Stimulated activated CD4-positive, alpha-beta T cell treated with anti-CD3 and anti-CD28 coated beads, TNF-alpha, amount 100 ng/mL, for 4 hours (primary cell): Measurements from ENCODE around the gene SYNCRIP.
A peak's percentile ranks its signal among the peaks of the same experiment; 100 is the strongest.
"Not testable (repeated sequence)": the region's sequence is repeated elsewhere in the genome, so short reads cannot be mapped to it uniquely, and the experiment has no call there.

ENCODE experiments used
- DNase-seq, 3 experiments: peaks; one replicate each; pipeline ENCODE4 v3.0.0-alpha.2; 2020; ENCODE audit warnings: low read depth in 3 of 3

SYNCRIP gene

DNA sequence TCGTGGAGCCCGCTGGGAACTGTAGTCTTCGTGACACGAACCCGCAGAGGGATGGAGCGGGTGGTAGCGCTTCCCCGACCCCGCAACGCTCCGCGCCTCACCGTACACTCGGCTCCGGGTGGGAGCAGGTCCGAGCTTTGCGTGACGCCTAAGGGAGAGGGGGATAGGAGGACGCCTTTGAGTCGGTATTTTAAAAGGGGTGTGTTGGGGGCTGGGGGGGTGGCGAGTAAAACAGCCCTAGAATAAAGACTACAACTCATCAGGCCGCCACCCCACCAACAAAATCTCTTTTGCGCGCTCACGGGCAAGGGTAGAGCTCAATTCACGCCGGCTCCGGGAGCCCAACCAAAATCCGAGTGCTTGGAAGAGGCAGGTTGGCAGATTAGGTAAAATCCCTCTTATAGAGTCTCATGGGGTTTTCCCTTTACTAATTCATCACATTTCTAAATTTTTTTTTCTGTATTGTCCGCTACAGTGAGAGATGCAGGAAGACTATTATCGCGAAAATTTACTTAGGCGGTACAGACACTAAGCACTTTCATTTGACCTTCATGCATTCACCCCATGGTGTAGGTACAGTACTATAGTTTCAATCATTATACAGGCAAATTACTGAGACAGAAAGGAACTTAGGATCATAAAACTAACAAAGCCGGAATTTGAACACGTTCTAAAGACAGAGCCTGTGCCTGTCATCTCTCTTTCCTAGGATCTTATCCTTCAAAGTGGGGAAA, 48.3 kb downstream of the SYNCRIP start:
- peak in 2 of 3 experiments; percentile 2 to 18 for DNase-seq

DNA sequence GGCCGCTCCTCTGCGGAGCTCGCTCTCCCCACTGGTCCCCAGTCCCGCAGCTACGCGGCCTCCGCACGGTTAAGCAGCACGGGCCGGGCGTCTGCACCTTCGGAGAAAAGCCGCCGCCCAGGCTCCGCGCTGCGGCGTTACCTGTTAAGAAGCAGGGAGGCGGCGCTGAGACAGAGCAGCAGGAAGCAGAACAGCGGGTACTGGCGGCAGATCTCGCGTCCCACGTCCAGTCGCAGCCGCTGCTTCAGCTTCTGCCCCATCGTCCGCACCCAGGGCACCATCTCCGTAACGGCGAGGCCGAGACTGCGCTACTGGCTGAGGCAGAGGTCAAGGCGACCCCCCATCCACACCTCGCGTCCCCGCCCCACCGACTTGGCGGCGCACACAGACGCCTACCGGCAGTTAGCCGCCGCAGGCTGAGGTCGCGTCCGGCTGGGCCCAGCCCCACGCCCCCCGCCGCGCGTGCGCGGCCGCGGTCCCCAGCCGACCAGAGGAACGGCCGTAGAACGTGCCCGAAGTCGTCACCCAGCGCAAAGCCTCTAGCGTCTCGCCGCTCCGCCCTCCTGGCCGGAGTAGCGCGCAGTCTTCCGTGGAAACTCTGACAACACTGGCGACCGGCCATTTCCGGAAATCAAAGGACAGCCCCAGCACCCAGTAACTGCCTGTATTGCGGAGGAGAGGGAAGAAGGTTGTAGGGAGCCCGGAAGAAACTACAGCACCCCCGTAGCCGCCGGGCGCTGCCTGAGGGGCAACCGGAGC, 49.1 kb downstream of the SYNCRIP start, which contains the start of gene SNX14:
SNX14 (minus strand) TSS at position 421 of the 759 bp plus-strand sequence; CDS start at position 281, 140 bp downstream.
- DNase-seq = peak; percentile 44 to 51 (median 51)

DNA sequence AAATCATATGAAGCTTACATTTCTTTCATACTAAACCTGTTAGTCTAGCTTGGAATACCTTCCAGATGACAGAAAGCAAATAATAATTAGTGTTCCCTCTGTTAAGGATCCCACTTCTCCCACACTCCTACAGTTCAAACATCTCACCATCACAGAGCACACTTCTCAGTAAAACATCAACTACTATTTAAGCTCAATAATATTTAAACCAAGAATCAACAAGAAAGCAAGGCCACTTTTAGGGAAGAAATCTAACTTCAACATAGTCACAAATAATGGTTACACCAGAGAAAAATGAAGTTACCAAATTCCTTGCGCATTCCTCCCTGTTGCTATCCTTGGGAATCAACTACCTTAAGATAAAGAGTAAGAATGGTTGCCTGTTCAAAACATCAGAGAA, 50.7 kb downstream of the SYNCRIP start:
- no peak for DNase-seq

GRCh38 chr6:85591207-85591606, 51.5 kb downstream of the SYNCRIP start:
- DNase-seq = no peak

GRCh38 chr6:85585741-85586140, 56.9 kb downstream of the SYNCRIP start:
- no peak for DNase-seq

DNA sequence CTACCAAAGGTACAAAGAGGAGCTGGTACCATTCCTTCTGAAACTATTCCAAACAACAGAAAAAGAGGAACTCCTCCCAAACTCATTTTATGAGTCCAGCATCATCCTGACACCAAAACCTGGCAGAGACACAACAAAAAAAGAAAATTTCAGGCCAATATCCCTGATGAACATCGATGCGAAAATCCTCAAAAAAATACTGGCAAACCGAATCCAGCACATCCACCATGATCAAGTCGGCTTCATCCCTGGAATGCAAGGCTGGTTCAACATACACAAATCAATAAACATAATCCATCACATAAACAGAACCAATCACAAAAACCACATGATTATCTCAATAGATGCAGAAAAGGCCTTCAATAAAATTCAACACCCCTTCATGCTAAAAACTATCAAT, 59.9 kb downstream of the SYNCRIP start:
- not testable (repeated sequence) for DNase-seq

- no peak for DNase-seq
These were observed 61.1 kb downstream of the SYNCRIP start for GRCh38 chr6:85581572-85581971.

- no peak for DNase-seq
These were observed 61.8 kb downstream of the SYNCRIP start for GRCh38 chr6:85580878-85581267.

- no peak for DNase-seq
These were observed 62.4 kb downstream of the SYNCRIP start for GRCh38 chr6:85580118-85580877.

DNA sequence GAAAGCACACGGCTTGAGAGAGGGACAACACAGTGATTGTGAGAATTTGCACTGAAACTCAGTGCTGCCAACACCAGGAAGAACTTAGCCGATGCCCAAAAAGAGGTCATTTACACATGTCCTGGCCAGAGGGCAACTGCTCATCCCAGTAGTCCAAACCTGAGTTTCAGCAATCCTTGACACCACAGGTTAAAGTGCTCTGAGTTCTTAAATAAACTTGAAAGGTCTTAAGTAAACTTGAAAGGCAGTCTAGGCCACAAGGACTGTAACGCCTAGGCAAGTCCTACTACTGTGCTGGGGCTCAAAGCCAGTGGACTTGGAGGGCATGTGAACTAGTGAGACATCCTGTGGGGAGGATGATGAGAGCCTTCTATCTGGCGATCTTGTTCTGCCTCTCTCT, 63.1 kb downstream of the SYNCRIP start:
- no peak for DNase-seq

- no peak for DNase-seq
These were observed 66.2 kb downstream of the SYNCRIP start for GRCh38 chr6:85576476-85576875.

DNA sequence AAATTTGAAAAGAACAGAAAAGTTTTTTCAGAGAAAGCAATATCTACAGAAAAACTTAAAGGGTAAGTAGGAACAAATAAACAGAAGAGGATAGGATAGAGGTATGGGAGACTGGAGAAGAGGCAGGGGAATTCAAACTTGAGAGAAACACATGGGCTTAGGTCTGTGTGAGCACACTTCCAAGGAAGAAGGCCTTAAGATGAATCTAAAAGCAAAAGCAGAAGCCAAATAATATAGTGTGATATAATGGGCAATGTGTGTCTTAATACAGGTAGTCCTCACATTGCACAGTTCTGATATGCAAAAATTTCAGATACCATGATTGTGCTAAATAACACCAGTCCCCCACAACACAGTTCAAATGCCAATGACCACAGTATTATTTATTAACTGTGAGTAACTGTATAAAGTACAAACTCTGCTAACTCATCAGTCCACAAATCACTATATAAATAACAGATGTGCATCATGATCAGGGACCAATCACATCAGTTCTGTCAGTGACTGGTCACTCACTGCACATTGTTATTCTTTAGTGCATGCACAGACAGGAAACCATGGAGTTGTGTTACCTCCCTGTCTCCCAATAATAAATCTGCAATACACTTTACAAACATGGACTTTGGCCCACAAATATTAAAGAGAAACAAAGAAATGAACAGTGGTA, 67.6 kb downstream of the SYNCRIP start:
- no peak for DNase-seq

- no peak for DNase-seq
These were observed 73.4 kb downstream of the SYNCRIP start for GRCh38 chr6:85569323-85569722.

DNA sequence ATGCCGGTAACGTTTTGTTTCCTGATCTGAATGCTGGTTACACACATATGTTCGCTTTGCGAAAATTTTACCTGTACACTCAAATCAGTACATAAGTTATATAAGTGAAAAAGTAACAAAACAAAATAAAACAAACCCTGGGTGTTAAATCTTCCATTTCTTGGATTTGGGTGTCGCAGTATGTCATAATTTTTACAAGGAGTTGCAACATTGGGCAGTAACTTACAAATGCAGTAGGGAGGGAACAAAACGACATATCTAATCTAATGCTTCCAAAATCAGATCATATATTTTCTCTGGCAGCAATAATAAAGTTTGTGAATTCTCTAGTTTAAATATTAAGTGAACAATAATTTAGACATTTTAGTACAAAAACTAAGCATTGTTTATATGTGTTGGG, 74.3 kb downstream of the SYNCRIP start:
- no peak for DNase-seq

- no peak for DNase-seq
These were observed 77.0 kb downstream of the SYNCRIP start for GRCh38 chr6:85565736-85566135.

DNA sequence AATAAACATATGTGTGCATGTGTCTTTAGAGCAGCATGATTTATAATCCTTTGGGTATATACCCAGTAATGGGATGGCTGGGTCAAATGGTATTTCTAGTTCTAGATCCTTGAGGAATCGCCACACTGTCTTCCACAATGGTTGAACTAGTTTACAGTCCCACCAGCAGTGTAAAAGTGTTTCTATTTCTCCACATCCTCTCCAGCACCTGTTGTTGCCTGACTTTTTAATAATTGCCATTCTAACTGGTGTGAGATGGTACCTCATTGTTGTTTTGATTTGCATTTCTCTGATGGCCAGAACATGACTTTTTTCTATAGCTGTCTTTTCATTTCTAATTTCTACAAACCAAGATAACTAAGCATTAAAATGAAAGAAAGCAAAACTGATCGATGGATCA, 78.5 kb downstream of the SYNCRIP start:
- DNase-seq = not testable (repeated sequence)
